Endodermal cell (in vitro differentiated cells): ENCODE measurements around the gene ADK. TPM values are rescaled to one million over a fixed set of nuclear protein-coding genes. Genes with fewer than 3 reads are reported as not detected.

Experiments used
- DNase-seq: peaks from one replicate; pipeline ENCODE4 v3.0.0-alpha.2; 2017
- H3K27ac ChIP-seq: 2 replicates; pipeline ENCODE4 v1.5.1; 2013; ENCODE audit warnings: mild to moderate bottlenecking, low read depth, low read length, moderate library complexity
- H3K27me3 ChIP-seq: 2 replicates; pipeline ENCODE4 v1.6.1; 2013; ENCODE audit warnings: mild to moderate bottlenecking, low read length, moderate library complexity; ENCODE audit not compliant: insufficient read depth, control insufficient read depth, poor library complexity, severe bottlenecking
- H3K36me3 ChIP-seq: 2 replicates; pipeline ENCODE4 v1.7.0; 2013; ENCODE audit warnings: mild to moderate bottlenecking, low read length, moderate library complexity; ENCODE audit not compliant: control insufficient read depth, insufficient read depth
- H3K4me1 ChIP-seq: one replicate; pipeline ENCODE4 v1.7.0; 2013; ENCODE audit warnings: low read length; ENCODE audit not compliant: control insufficient read depth, insufficient read depth
- H3K4me3 ChIP-seq: 2 replicates; pipeline ENCODE4 v1.5.1; 2013; ENCODE audit warnings: mild to moderate bottlenecking, low read length, moderate library complexity
- H3K9ac ChIP-seq: 2 replicates; pipeline ENCODE4 v1.6.1; 2013; ENCODE audit warnings: mild to moderate bottlenecking, low read length, moderate library complexity; ENCODE audit not compliant: poor library complexity, severe bottlenecking; ENCODE audit errors: extremely low read depth
- H3K9me3 ChIP-seq: 2 replicates; pipeline ENCODE4 v1.6.1; 2013; ENCODE audit warnings: mild to moderate bottlenecking, low read length, moderate library complexity; ENCODE audit not compliant: control insufficient read depth
- H3K27ac Mint-ChIP-seq: 2 replicates; pipeline ENCODE4 v1.8.0; 2020; ENCODE audit warnings: mixed read lengths
- H3K27me3 Mint-ChIP-seq: 2 replicates; pipeline ENCODE4 v1.8.0; 2021; ENCODE audit warnings: mild to moderate bottlenecking, mixed read lengths; ENCODE audit not compliant: insufficient read depth
- H3K36me3 Mint-ChIP-seq: 2 replicates; pipeline ENCODE4 v1.8.0; 2020; ENCODE audit warnings: low read depth, mixed read lengths
- H3K4me1 Mint-ChIP-seq: 2 replicates; pipeline ENCODE4 v1.8.0; 2020; ENCODE audit warnings: mixed read lengths
- H3K4me3 Mint-ChIP-seq: 2 replicates; pipeline ENCODE4 v1.8.0; 2020; ENCODE audit warnings: mild to moderate bottlenecking, moderate library complexity, mixed read lengths
- H3K9me3 Mint-ChIP-seq: 2 replicates; pipeline ENCODE4 v1.8.0; 2020; ENCODE audit warnings: mild to moderate bottlenecking, mixed read lengths
- WGBS, 2 experiments: methylation state at CpG; one replicate each; pipeline versions ENCODE4 v1.1.5 to v1.1.7; 2013; ENCODE audit warnings: missing lambda C conversion rate in 2 of 2, mixed read lengths in 1 of 2; ENCODE audit not compliant: insufficient coverage in 1 of 2, insufficient read length in 1 of 2; 5-methylcytosine and 5-hydroxymethylcytosine counted together
- total RNA-seq, 2 donors: library from RNA; stranded (reverse); fragmentation: NEBNext Ultra II Directional in 1 of 2; extraction: Animal tissue kit (Norgen Biotek cat#: 25700) in 1 of 2; gene quantifications; 2 replicates in 1 of 2; 3 replicates in 1 of 2; pipeline ENCODE4 v1.2.1, GENCODE V29; 2021
- TF ChIP-seq, protein P1 (sequence below): fragments of 200-600 bp; sonication (generic); conservative IDR thresholded peaks from 2 replicates; pipeline ENCODE4 v1.5.0; 2021; ENCODE audit warnings: antibody characterized with exemption, mild to moderate bottlenecking

Gene ADK
- total RNA-seq, 2 donors from 2014 or later, result 23.6 to 36.7 TPM

DNA sequence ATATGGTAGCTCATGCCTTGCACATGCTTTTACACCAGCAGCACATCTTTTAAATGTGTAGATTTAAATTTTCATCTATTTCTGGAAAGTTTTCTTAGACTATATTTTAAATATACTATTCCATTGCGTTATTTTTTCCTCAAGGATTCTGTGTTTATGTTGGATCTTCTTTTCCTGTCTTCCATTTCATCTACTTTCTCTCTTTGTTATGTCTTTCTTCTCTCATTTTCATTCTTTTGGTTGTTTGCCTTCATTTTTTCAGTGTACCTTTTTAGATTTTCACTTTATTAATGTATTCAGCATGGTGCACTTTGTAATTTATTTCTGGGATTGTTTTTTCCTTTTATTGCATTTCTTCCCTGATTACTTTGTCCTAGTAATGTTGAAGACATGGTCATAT, 329.8 kb downstream of the ADK start:
- no peaks in the 10 kb centered on the region for H3K4me1 ChIP-seq
- peaks cover 8% of the 10 kb centered on the region for H3K9me3 ChIP-seq
- H3K27ac ChIP-seq, result no peak overlapping the region
- H3K27me3 ChIP-seq, result no peaks in the 10 kb centered on the region
- H3K27ac Mint-ChIP-seq, result no peak overlapping the region
- no peak for DNase-seq
- no peak overlapping the region for H3K4me3 Mint-ChIP-seq
- peaks cover 10% of the 10 kb centered on the region for H3K36me3 Mint-ChIP-seq
- H3K9me3 Mint-ChIP-seq, result peaks cover 6% of the 10 kb centered on the region
- 100% methylated on average over 1 of the region's 1 CpG; no CpG with 5 or more reads in 1 of the 2 experiments for WGBS, 2 experiments
- H3K36me3 ChIP-seq, result no peaks in the 10 kb centered on the region
- H3K4me1 Mint-ChIP-seq, result no peaks in the 10 kb centered on the region
- H3K9ac ChIP-seq, result no peak overlapping the region
- TF ChIP-seq, protein P1, sequence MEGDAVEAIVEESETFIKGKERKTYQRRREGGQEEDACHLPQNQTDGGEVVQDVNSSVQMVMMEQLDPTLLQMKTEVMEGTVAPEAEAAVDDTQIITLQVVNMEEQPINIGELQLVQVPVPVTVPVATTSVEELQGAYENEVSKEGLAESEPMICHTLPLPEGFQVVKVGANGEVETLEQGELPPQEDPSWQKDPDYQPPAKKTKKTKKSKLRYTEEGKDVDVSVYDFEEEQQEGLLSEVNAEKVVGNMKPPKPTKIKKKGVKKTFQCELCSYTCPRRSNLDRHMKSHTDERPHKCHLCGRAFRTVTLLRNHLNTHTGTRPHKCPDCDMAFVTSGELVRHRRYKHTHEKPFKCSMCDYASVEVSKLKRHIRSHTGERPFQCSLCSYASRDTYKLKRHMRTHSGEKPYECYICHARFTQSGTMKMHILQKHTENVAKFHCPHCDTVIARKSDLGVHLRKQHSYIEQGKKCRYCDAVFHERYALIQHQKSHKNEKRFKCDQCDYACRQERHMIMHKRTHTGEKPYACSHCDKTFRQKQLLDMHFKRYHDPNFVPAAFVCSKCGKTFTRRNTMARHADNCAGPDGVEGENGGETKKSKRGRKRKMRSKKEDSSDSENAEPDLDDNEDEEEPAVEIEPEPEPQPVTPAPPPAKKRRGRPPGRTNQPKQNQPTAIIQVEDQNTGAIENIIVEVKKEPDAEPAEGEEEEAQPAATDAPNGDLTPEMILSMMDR, result no peak
- no peak overlapping the region for H3K4me3 ChIP-seq
- H3K27me3 Mint-ChIP-seq, result no peaks in the 10 kb centered on the region

DNA sequence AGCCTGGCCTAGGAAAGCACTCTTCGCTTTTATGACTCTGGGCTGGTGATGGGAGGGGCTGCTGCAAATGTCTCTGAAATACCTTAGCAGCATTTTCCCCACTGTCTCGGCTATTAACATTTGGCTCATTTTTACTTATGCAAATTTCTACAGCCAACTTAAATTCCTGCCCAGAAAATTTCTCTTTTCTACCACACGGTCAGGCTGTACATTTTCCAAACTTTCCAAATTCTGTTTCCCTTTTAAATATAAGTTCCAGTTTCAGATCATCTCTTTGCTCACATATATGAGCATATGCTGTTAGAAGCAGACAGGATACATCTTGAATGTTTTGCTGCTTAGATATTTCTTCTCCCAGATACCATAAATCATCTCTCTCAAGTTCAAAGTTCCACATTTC, 332.3 kb downstream of the ADK start:
- no peak overlapping the region for H3K4me3 Mint-ChIP-seq
- H3K27me3 Mint-ChIP-seq, result no peaks in the 10 kb centered on the region
- H3K27me3 ChIP-seq, result no peaks in the 10 kb centered on the region
- peaks cover 6% of the 10 kb centered on the region for H3K9me3 Mint-ChIP-seq
- WGBS, 2 experiments, result 92 to 100% methylated on average over 2 to 3 of the region's 3 CpGs
- no peak for DNase-seq
- peaks cover 10% of the 10 kb centered on the region for H3K36me3 Mint-ChIP-seq
- H3K9ac ChIP-seq, result no peak overlapping the region
- no peak overlapping the region for H3K4me3 ChIP-seq
- H3K4me1 Mint-ChIP-seq, result no peaks in the 10 kb centered on the region
- TF ChIP-seq, protein P1, result no peak
- H3K9me3 ChIP-seq, result peaks cover 8% of the 10 kb centered on the region
- H3K4me1 ChIP-seq, result no peaks in the 10 kb centered on the region
- no peak overlapping the region for H3K27ac ChIP-seq
- H3K36me3 ChIP-seq, result no peaks in the 10 kb centered on the region
- no peak overlapping the region for H3K27ac Mint-ChIP-seq

DNA sequence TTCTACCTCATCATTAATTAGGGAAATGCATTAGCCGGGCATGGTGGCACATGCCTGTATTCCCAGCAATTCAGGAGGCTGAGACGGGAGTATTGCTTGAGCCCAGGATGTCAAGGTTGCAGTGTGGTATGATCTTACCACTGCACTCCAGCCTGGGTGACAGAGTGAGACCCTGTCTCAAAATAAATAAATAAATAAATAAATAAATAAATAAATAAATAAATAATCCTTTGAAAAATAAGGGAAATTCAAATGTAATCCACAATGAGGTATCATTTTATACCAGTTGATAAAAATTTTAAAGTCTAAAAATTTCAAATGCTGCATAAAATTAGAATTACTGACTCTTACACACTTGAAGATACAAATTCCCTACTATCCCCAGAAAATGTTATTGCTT, 334.3 kb downstream of the ADK start:
- no peaks in the 10 kb centered on the region for H3K36me3 ChIP-seq
- no peak overlapping the region for H3K27ac ChIP-seq
- no peaks in the 10 kb centered on the region for H3K4me1 ChIP-seq
- no peaks in the 10 kb centered on the region for H3K27me3 ChIP-seq
- no peaks in the 10 kb centered on the region for H3K4me1 Mint-ChIP-seq
- no peaks in the 10 kb centered on the region for H3K27me3 Mint-ChIP-seq
- no peak for DNase-seq
- H3K9ac ChIP-seq, result no peak overlapping the region
- H3K4me3 ChIP-seq, result no peak overlapping the region
- H3K27ac Mint-ChIP-seq, result no peak overlapping the region
- H3K36me3 Mint-ChIP-seq, result peaks cover 10% of the 10 kb centered on the region
- H3K9me3 Mint-ChIP-seq, result peaks cover 6% of the 10 kb centered on the region
- H3K4me3 Mint-ChIP-seq, result no peak overlapping the region
- WGBS, 2 experiments, result 98 to 100% methylated on average over 1 to 2 of the region's 2 CpGs
- TF ChIP-seq, protein P1, result no peak
- H3K9me3 ChIP-seq, result peaks cover 8% of the 10 kb centered on the region
